HG03575 (cell line): ENCODE results near the gene SUN5.
"Not testable (repeated sequence)": the region's sequence is repeated elsewhere in the genome, so short reads cannot be mapped to it uniquely, and the experiment has no call there.

Source experiments
- ATAC-seq: cut with Tn5 transposase; IDR thresholded peaks from one replicate; pipeline ENCODE4 v1.9.1; 2021; ENCODE audit not compliant: unreplicated experiment, insufficient number of reproducible peaks, low FRiP score; ENCODE audit errors: extremely low read depth

Gene SUN5

GRCh38 chr20:33004141-33004751 lies at the start of gene SUN5:
TSS of gene SUN5 (minus strand) at chr20:33004433. CDS start at chr20:33004340, 93 bp downstream.
- ATAC-seq: no peak

GRCh38 chr20:33053291-33054106 lies 49.3 kb upstream of the SUN5 start, which contains the start of gene BPIFB3:
TSS of gene BPIFB3 (plus strand) at chr20:33053903. CDS start at chr20:33055436, 1,533 bp downstream.
- ATAC-seq: no peak

GRCh38 chr20:33051333-33051732 lies 47.1 kb upstream of the SUN5 start:
- ATAC-seq: no peak

GRCh38 chr20:33046412-33046811 lies 42.2 kb upstream of the SUN5 start:
- ATAC-seq: no peak

- not testable (repeated sequence) for ATAC-seq
Observed at GRCh38 chr20:33045129-33045721, 41.0 kb upstream of the SUN5 start.

- no peak for ATAC-seq
Observed at GRCh38 chr20:33043731-33044181, 39.5 kb upstream of the SUN5 start.

GRCh38 chr20:33042983-33043730 lies 38.9 kb upstream of the SUN5 start:
- ATAC-seq: no peak

GRCh38 chr20:33042430-33042829 lies 38.2 kb upstream of the SUN5 start:
- ATAC-seq: no peak

GRCh38 chr20:33038243-33038642 lies 34.0 kb upstream of the SUN5 start:
- ATAC-seq: no peak

GRCh38 chr20:33037456-33037855 lies 33.2 kb upstream of the SUN5 start:
- ATAC-seq: no peak

- ATAC-seq: no peak
Observed at GRCh38 chr20:33034901-33035492, 30.8 kb upstream of the SUN5 start.

- ATAC-seq: no peak
Observed at GRCh38 chr20:33034115-33034514, 29.9 kb upstream of the SUN5 start.

- ATAC-seq: no peak
Observed at GRCh38 chr20:33033381-33033780, 29.1 kb upstream of the SUN5 start.

- ATAC-seq: no peak
Observed at GRCh38 chr20:33032555-33032954, 28.3 kb upstream of the SUN5 start.

- no peak for ATAC-seq
Observed at GRCh38 chr20:33031531-33031930, 27.3 kb upstream of the SUN5 start, which contains the start of gene BPIFB6. TSS of gene BPIFB6 (plus strand) at chr20:33031648. CDS start at chr20:33031648, 0 bp downstream.

GRCh38 chr20:33030569-33030968 lies 26.3 kb upstream of the SUN5 start:
- no peak for ATAC-seq

- no peak for ATAC-seq
Observed at GRCh38 chr20:33030076-33030475, 25.8 kb upstream of the SUN5 start.

GRCh38 chr20:33028875-33029274 lies 24.6 kb upstream of the SUN5 start:
- ATAC-seq: no peak
